IMR-90 (cell line): ENCODE results near the gene KCNK6. TPM values are rescaled to one million over a fixed set of nuclear protein-coding genes. Genes with fewer than 3 reads are reported as not detected.

Source experiments
- ATAC-seq: fragments of 200-7000 bp; cut with Tn5 transposase; 2 replicates; pipeline ENCODE4 v1.9.1; 2020; ENCODE audit warnings: low read depth, mild to moderate bottlenecking, moderate library complexity
- BruUV-seq: library from RNA; stranded (reverse); fragments of 400-500 nt; replicated peaks from 2 replicates; lab custom pipeline; 2021; lab: Mats Ljungman, UMichigan
- CTCF ChIA-PET: fragments of 300-600 bp; formaldehyde crosslinking; extraction: SDS; loops from one replicate; lab custom pipeline; 2021; ENCODE audit warnings: antibody characterized with exemption; lab: Yijun Ruan, JAX
- POLR2A ChIA-PET: fragments of 300-600 bp; sonication (Branson Sonifier 250); formaldehyde crosslinking; loops from one replicate; lab custom pipeline; 2022; ENCODE audit warnings: antibody characterized with exemption; ENCODE audit not compliant: unreplicated experiment; lab: Charles Lee
- DNase-seq: peaks from one replicate; pipeline ENCODE4 v3.0.0; 2013
- H2AFZ ChIP-seq: replicated peaks from 2 replicates; pipeline ENCODE3; 2013; ENCODE audit warnings: low read length, mild to moderate bottlenecking; ENCODE audit not compliant: poor library complexity
- H2AK5ac ChIP-seq: 2 replicates; pipeline ENCODE4 v1.6.1; 2013; ENCODE audit warnings: low read depth, low read length, inconsistent platforms
- H2AK9ac ChIP-seq: replicated peaks from 2 replicates; pipeline ENCODE3; 2013; ENCODE audit warnings: mild to moderate bottlenecking, low read depth, low read length, moderate library complexity; ENCODE audit not compliant: poor library complexity
- H2BK120ac ChIP-seq: 2 replicates; pipeline ENCODE4 v1.6.1; 2013; ENCODE audit warnings: low read depth, low read length, inconsistent platforms
- H2BK15ac ChIP-seq: 3 replicates; pipeline ENCODE4 v1.6.1; 2013; ENCODE audit warnings: low read depth, low read length, inconsistent platforms
- H2BK20ac ChIP-seq: 2 replicates; pipeline ENCODE4 v1.6.1; 2013; ENCODE audit warnings: low read depth, mild to moderate bottlenecking, inconsistent platforms, low read length, moderate library complexity
- H2BK5ac ChIP-seq: 2 replicates; pipeline ENCODE4 v1.6.1; 2013; ENCODE audit warnings: mild to moderate bottlenecking, low read depth, low read length, inconsistent platforms; ENCODE audit not compliant: poor library complexity, severe bottlenecking
- H3K14ac ChIP-seq: replicated peaks from 2 replicates; pipeline ENCODE4 v1.6.1; 2013; ENCODE audit warnings: low read depth, low read length, inconsistent platforms
- H3K18ac ChIP-seq: 2 replicates; pipeline ENCODE4 v1.6.1; 2013; ENCODE audit warnings: low read depth, low read length, control low read depth
- H3K23ac ChIP-seq: 2 replicates; pipeline ENCODE4 v1.6.1; 2013; ENCODE audit warnings: low read depth, low read length, inconsistent platforms
- H3K27ac ChIP-seq: 2 replicates; pipeline ENCODE4 v1.5.1; 2013; ENCODE audit warnings: mild to moderate bottlenecking, control low read depth, low read length; ENCODE audit not compliant: insufficient read depth
- H3K27me3 ChIP-seq: 2 replicates; pipeline ENCODE4 v1.6.1; 2013; ENCODE audit warnings: low read length; ENCODE audit not compliant: control insufficient read depth, insufficient read depth
- H3K36me3 ChIP-seq: 2 replicates; pipeline ENCODE4 v1.6.1; 2013; ENCODE audit warnings: low read length, mixed read lengths; ENCODE audit not compliant: control insufficient read depth, insufficient read depth
- H3K4ac ChIP-seq: 2 replicates; pipeline ENCODE4 v1.6.1; 2013; ENCODE audit warnings: low read depth, low read length, inconsistent platforms
- H3K4me1 ChIP-seq: 2 replicates; pipeline ENCODE4 v1.6.1; 2013; ENCODE audit warnings: low read length, mixed read lengths; ENCODE audit not compliant: control insufficient read depth, insufficient read depth
- H3K4me2 ChIP-seq: 2 replicates; pipeline ENCODE4 v1.6.1; 2013; ENCODE audit warnings: low read depth, mild to moderate bottlenecking, control low read depth, low read length, moderate library complexity
- H3K4me3 ChIP-seq: 2 replicates; pipeline ENCODE4 v1.5.1; 2013; ENCODE audit warnings: low read depth, mild to moderate bottlenecking, control low read depth, low read length, moderate library complexity; ENCODE audit not compliant: insufficient read depth
- H3K56ac ChIP-seq: 2 replicates; pipeline ENCODE4 v1.6.1; 2013; ENCODE audit warnings: low read length, inconsistent platforms; ENCODE audit not compliant: insufficient read depth; ENCODE audit errors: extremely low read depth
- H3K79me1 ChIP-seq, 2 experiments: 2 replicates each; pipeline ENCODE4 v1.6.1; 2013; ENCODE audit warnings: low read length in 2 of 2, inconsistent platforms in 1 of 2, low read depth in 1 of 2
- H3K9ac ChIP-seq: 2 replicates; pipeline ENCODE4 v1.6.1; 2013; ENCODE audit warnings: low read depth, low read length, control low read depth
- H3K9me1 ChIP-seq: 2 replicates; pipeline ENCODE4 v1.6.1; 2013; ENCODE audit warnings: low read length, inconsistent platforms; ENCODE audit not compliant: insufficient read depth
- H3K9me3 ChIP-seq: 2 replicates; pipeline ENCODE4 v1.6.1; 2013; ENCODE audit warnings: low read length; ENCODE audit not compliant: control insufficient read depth, insufficient read depth
- H4K20me1 ChIP-seq: 2 replicates; pipeline ENCODE4 v1.6.1; 2013; ENCODE audit warnings: low read length, inconsistent platforms; ENCODE audit not compliant: insufficient read depth
- H4K5ac ChIP-seq: 2 replicates; pipeline ENCODE4 v1.6.1; 2013; ENCODE audit warnings: mild to moderate bottlenecking, low read depth, low read length, control low read depth
- H4K8ac ChIP-seq, 2 experiments: 2 replicates each; pipeline ENCODE4 v1.6.1; 2013; ENCODE audit warnings: low read depth in 2 of 2, low read length in 2 of 2, control low read depth in 1 of 2, inconsistent platforms in 1 of 2
- H4K91ac ChIP-seq: 2 replicates; pipeline ENCODE4 v1.6.1; 2013; ENCODE audit warnings: low read depth, low read length, inconsistent platforms; ENCODE audit not compliant: insufficient read depth
- BHLHE40 ChIP-seq: fragments of 150-350 bp; IDR thresholded peaks from 2 replicates; pipeline ENCODE4 v1.6.1; 2016; ENCODE audit warnings: mild to moderate bottlenecking, low read depth, low read length
- CEBPB ChIP-seq: IDR thresholded peaks from 2 replicates; pipeline ENCODE4 v1.6.1; 2012; ENCODE audit warnings: low read depth, low read length, improper control_type of control experiment
- CTCF ChIP-seq: conservative IDR thresholded peaks from 2 replicates; pipeline ENCODE4 v1.5.1; 2012; ENCODE audit warnings: mild to moderate bottlenecking, low read depth, low read length, improper control_type of control experiment
- FOS ChIP-seq: fragments of 150-350 bp; IDR thresholded peaks from 2 replicates; pipeline ENCODE4 v1.6.1; 2016; ENCODE audit warnings: low read depth, low read length
- MAFK ChIP-seq: IDR thresholded peaks from 2 replicates; pipeline ENCODE4 v1.6.1; 2012; ENCODE audit warnings: low read depth, low read length, improper control_type of control experiment
- MAZ ChIP-seq: IDR thresholded peaks from 2 replicates; pipeline ENCODE4 v1.6.1; 2012; ENCODE audit warnings: low read depth, mild to moderate bottlenecking, low read length, improper control_type of control experiment, moderate library complexity, borderline replicate concordance
- MXI1 ChIP-seq: IDR thresholded peaks from 2 replicates; pipeline ENCODE4 v1.6.1; 2012; ENCODE audit warnings: low read depth, mild to moderate bottlenecking, low read length, moderate library complexity, borderline replicate concordance
- NFE2L2 ChIP-seq: fragments of 150-350 bp; IDR thresholded peaks from 2 replicates; pipeline ENCODE4 v1.6.1; 2016; ENCODE audit warnings: low read depth, mild to moderate bottlenecking, low read length
- POLR2A ChIP-seq: IDR thresholded peaks from 2 replicates; pipeline ENCODE4 v1.6.1; 2012; ENCODE audit warnings: mild to moderate bottlenecking, low read depth, low read length
- RAD21 ChIP-seq: IDR thresholded peaks from 2 replicates; pipeline ENCODE4 v1.6.1; 2012; ENCODE audit warnings: low read length, improper control_type of control experiment
- RCOR1 ChIP-seq: IDR thresholded peaks from 2 replicates; pipeline ENCODE4 v1.6.1; 2012; ENCODE audit warnings: mild to moderate bottlenecking, low read length, improper control_type of control experiment; ENCODE audit not compliant: insufficient replicate concordance
- RFX5 ChIP-seq: IDR thresholded peaks from 2 replicates; pipeline ENCODE4 v1.8.0; 2012; ENCODE audit warnings: low read depth, mild to moderate bottlenecking, low read length, moderate library complexity
- SMC3 ChIP-seq: fragments of 150-350 bp; IDR thresholded peaks from 2 replicates; pipeline ENCODE4 v1.6.1; 2016; ENCODE audit warnings: low read depth, mild to moderate bottlenecking, antibody characterized with exemption, low read length, moderate library complexity
- WGBS, 2 experiments: methylation state at CpG; one replicate each; pipeline versions ENCODE4 v1.1.5 to v1.1.7; 2013; ENCODE audit warnings: missing lambda C conversion rate in 2 of 2; ENCODE audit not compliant: insufficient read length in 1 of 2; ENCODE audit errors: extremely low coverage in 2 of 2; 5-methylcytosine and 5-hydroxymethylcytosine counted together
- dilution Hi-C: fragments of 300-500 bp; cut with HindIII; formaldehyde crosslinking; loops from one replicate; pipeline ENCODE4 v1.14.3; 2018; ENCODE audit warnings: low sequenced_read_pairs; ENCODE audit not compliant: unreplicated experiment
- in situ Hi-C: fragments of 300-500 bp; cut with MboI; formaldehyde crosslinking; loops from 3 replicates; pipeline ENCODE4 v1.14.3; 2019; ENCODE audit warnings: low sequenced_read_pairs, inconsistent platforms, mixed read lengths
- intact Hi-C: fragments of 100-400 bp; cut with micrococcal nuclease; formaldehyde crosslinking; loops from 2 replicates; pipeline ENCODE4 v1.10.0; 2022
- polyA plus RNA-seq, 3 experiments: library from polyadenylated mRNA; depleted of rRNA; stranded (reverse); fragments of >200 nt; gene quantifications; 2 replicates each; pipeline ENCODE4 v1.2.3, GENCODE V29; 2012; ENCODE audit warnings: low replicate concordance in 1 of 3
- total RNA-seq: library from RNA; depleted of rRNA; stranded (reverse); fragments of >200 nt; gene quantifications from 2 replicates; pipeline ENCODE4 v1.2.3, GENCODE V29; 2012
- TF ChIP-seq, protein P1 (sequence below): fragments of 150-350 bp; IDR thresholded peaks from 2 replicates; pipeline ENCODE4 v1.6.1; 2017; ENCODE audit warnings: mild to moderate bottlenecking, antibody characterized with exemption, low read length, low read depth

KCNK6 gene
- total and polyA plus RNA-seq, 2 of the 4 experiments (the other 2 are of a cell fraction): 2.7 to 4.5 TPM

DNA sequence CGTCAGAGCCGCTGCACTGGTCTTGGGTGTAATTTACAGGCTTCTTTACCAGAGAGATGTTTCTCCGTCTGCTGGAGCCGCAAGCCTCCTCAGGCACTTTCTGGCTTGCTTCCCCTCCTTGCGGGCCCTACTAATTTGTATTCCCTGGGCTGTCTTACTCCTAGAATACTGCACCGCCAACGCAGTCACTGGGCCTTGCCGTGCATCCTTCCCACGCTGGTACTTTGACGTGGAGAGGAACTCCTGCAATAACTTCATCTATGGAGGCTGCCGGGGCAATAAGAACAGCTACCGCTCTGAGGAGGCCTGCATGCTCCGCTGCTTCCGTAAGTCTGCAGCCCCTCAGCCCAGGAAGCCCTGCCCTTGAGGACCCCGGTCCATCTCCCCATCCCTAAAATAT is 29.7 kb upstream of the KCNK6 start (continued):
- TF ChIP-seq CEBPB: no peak
- TF ChIP-seq SMC3: no peak
- no peak for TF ChIP-seq RCOR1
- no peak for TF ChIP-seq BHLHE40

GRCh38 chr19:38290631-38291147 is 29.0 kb upstream of the KCNK6 start:
- 0 out of 2 replicates have a peak overlapping the region, but pooled peaks have one; percentile 11 for H3K23ac ChIP-seq
- H2BK5ac ChIP-seq: peak overlapping the region; percentile 77
- ATAC-seq (peak; percentile 99), DNase-seq (peak; percentile 98)
- H4K5ac ChIP-seq: peak overlapping the region; percentile 38
- no peaks in the 10 kb centered on the region for H3K9me3 ChIP-seq
- no peak overlapping the region for H3K9ac ChIP-seq
- no peaks in the 10 kb centered on the region for H3K36me3 ChIP-seq
- TF ChIP-seq, protein P1, sequence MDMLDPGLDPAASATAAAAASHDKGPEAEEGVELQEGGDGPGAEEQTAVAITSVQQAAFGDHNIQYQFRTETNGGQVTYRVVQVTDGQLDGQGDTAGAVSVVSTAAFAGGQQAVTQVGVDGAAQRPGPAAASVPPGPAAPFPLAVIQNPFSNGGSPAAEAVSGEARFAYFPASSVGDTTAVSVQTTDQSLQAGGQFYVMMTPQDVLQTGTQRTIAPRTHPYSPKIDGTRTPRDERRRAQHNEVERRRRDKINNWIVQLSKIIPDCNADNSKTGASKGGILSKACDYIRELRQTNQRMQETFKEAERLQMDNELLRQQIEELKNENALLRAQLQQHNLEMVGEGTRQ: peak; percentile 21; the same call in 1 of the 2 replicates
- TF ChIP-seq CTCF (no peak), NFE2L2 (no peak), FOS (peak; percentile 93), BHLHE40 (peak; percentile 80), RCOR1 (peak; percentile 86), MAFK (no peak), MXI1 (peak; percentile 63; the same call in 1 of the 2 replicates), MAZ (peak; percentile 64; the same call in 1 of the 2 replicates), RAD21 (peak; percentile 8; the same call in 1 of the 2 replicates), RFX5 (no peak), POLR2A (peak; percentile 59; the same call in 1 of the 2 replicates), CEBPB (peak; percentile 56; the same call in 1 of the 2 replicates)
- H2BK15ac ChIP-seq: peak overlapping the region; percentile 60; the same call in 2 of the 3 replicates
- peak overlapping the region; percentile 82 for H2AFZ ChIP-seq
- H3K18ac ChIP-seq: peak overlapping the region; percentile 25
- in situ Hi-C loops (no loop called here), dilution Hi-C loops (no loop called here), intact Hi-C loops (no loop called here)
- H2AK5ac ChIP-seq: peak overlapping the region; percentile 86
- peak overlapping the region; percentile 72 for H2BK20ac ChIP-seq
- no peaks in the 10 kb centered on the region for H3K79me1 ChIP-seq
- H3K4ac ChIP-seq: peak overlapping the region; percentile 73
- peak overlapping the region; percentile 23; the same call in 1 of the 2 replicates for H3K56ac ChIP-seq
- ChIA-PET CTCF (interaction anchor here (0.8 to 1.3 kb wide), 2 partner anchors 39 to 46 kb away, joined by 3 read pairs; no protein-coding TSS in a partner anchor), POLR2A (no interaction called here)
- peak overlapping the region; percentile 19 to 90 for H4K8ac ChIP-seq
- H4K91ac ChIP-seq: peak overlapping the region; percentile 92
- H3K4me1 ChIP-seq: peaks cover 23% of the 10 kb centered on the region
- H3K9me1 ChIP-seq: peaks cover 12% of the 10 kb centered on the region
- no peak overlapping the region for H3K4me3 ChIP-seq
- no peaks in the 10 kb centered on the region for H3K27me3 ChIP-seq
- no TSS peak for BruUV-seq
- H4K20me1 ChIP-seq: no peaks in the 10 kb centered on the region
- WGBS, 2 experiments: 21% methylated on average over 9 of the region's 13 CpGs; no CpG with 5 or more reads in 1 of the 2 experiments
- H3K4me2 ChIP-seq: no peak overlapping the region
- H3K14ac ChIP-seq: peak overlapping the region; percentile 23
- peak overlapping the region; percentile 2 for H2AK9ac ChIP-seq
- H2BK120ac ChIP-seq: peak overlapping the region; percentile 80
- peak overlapping the region; percentile 48 for H3K27ac ChIP-seq
